Lower lobe of right lung (tissue), 2 donors: ENCODE results near the gene CCDC24. TPM values are rescaled to one million over a fixed set of nuclear protein-coding genes. Genes with fewer than 3 reads are reported as not detected.

Experiments
- ATAC-seq, 2 donors: fragments of 200-7000 bp; cut with Tn5 transposase; one replicate each; pipeline ENCODE4 v1.9.1; 2020 to 2022; ENCODE audit warnings: mild to moderate bottlenecking in 2 of 2, moderate library complexity in 2 of 2
- DNase-seq: peaks from one replicate; pipeline ENCODE4 v3.0.0-alpha.2; 2020
- H3K27ac ChIP-seq: fragments of 200-600 bp; one replicate; pipeline ENCODE4 v1.8.0; 2022
- H3K27me3 ChIP-seq: fragments of 200-600 bp; one replicate; pipeline ENCODE4 v1.8.0; 2022; ENCODE audit warnings: low read depth
- H3K36me3 ChIP-seq: fragments of 200-600 bp; one replicate; pipeline ENCODE4 v1.8.0; 2022; ENCODE audit warnings: mild to moderate bottlenecking
- H3K4me1 ChIP-seq: fragments of 200-600 bp; one replicate; pipeline ENCODE4 v1.8.0; 2022
- H3K4me3 ChIP-seq: fragments of 200-600 bp; one replicate; pipeline ENCODE4 v1.8.0; 2022; ENCODE audit warnings: mild to moderate bottlenecking
- H3K9me3 ChIP-seq: fragments of 200-600 bp; one replicate; pipeline ENCODE4 v1.8.0; 2022
- CTCF ChIP-seq: fragments of 200-600 bp; IDR thresholded peaks from one replicate; pipeline ENCODE4 v1.8.0; 2022; ENCODE audit warnings: antibody characterized with exemption, mild to moderate bottlenecking
- intact Hi-C: fragments of 100-400 bp; cut with DNase I; formaldehyde crosslinking; loops from one replicate; pipeline ENCODE4 v1.11.0; 2022
- total RNA-seq: library from RNA; stranded (reverse); fragmentation: NEBNext Ultra II Directional; extraction: Animal tissue kit (Norgen Biotek cat#: 25700); gene quantifications from one replicate; pipeline ENCODE4 v1.2.1, GENCODE V29; 2021
- donor health status: DM: no; HTN: yes; CAD: no; lungs with severe emphysema.

Gene CCDC24
- total RNA-seq, 1 donor from 2014 or later = 10.7 TPM

GRCh38 chr1:43953361-43953760 is 38.0 kb upstream of the CCDC24 start:
- Histone ChIP-seq H3K4me1 (peaks cover 7% of the 10 kb centered on the region), H3K27me3 (no peaks in the 10 kb centered on the region), H3K4me3 (no peak overlapping the region), H3K9me3 (no peaks in the 10 kb centered on the region), H3K27ac (no peak overlapping the region), H3K36me3 (peaks cover 40% of the 10 kb centered on the region)
- ATAC-seq (no peak), DNase-seq (no peak)
- TF ChIP-seq CTCF = no peak
- intact Hi-C loops = no loop called here

GRCh38 chr1:43954036-43954435 is 37.4 kb upstream of the CCDC24 start:
- intact Hi-C loops = no loop called here
- Histone ChIP-seq H3K27ac (no peak overlapping the region), H3K4me3 (no peak overlapping the region), H3K27me3 (no peaks in the 10 kb centered on the region), H3K4me1 (peaks cover under 1% of the 10 kb centered on the region), H3K36me3 (peaks cover 47% of the 10 kb centered on the region), H3K9me3 (no peaks in the 10 kb centered on the region)
- ATAC-seq = no peak
- TF ChIP-seq CTCF = no peak
- DNase-seq = no peak

GRCh38 chr1:43956234-43956633 is 35.2 kb upstream of the CCDC24 start:
- Histone ChIP-seq H3K4me3 (no peak overlapping the region), H3K4me1 (no peaks in the 10 kb centered on the region), H3K9me3 (no peaks in the 10 kb centered on the region), H3K36me3 (peaks cover 53% of the 10 kb centered on the region), H3K27ac (no peak overlapping the region), H3K27me3 (no peaks in the 10 kb centered on the region)
- intact Hi-C loops = no loop called here
- no peak for TF ChIP-seq CTCF
- ATAC-seq (no peak), DNase-seq (no peak)

GRCh38 chr1:43957407-43958040 is 33.9 kb upstream of the CCDC24 start:
- no peak overlapping the region for H3K27ac ChIP-seq
- H3K9me3 ChIP-seq = no peaks in the 10 kb centered on the region
- H3K27me3 ChIP-seq = no peaks in the 10 kb centered on the region
- no peak for TF ChIP-seq CTCF
- DNase-seq (no peak), ATAC-seq (no peak)
- intact Hi-C loops = no loop called here
- no peaks in the 10 kb centered on the region for H3K4me1 ChIP-seq
- no peak overlapping the region for H3K4me3 ChIP-seq
- H3K36me3 ChIP-seq = peaks cover 64% of the 10 kb centered on the region

GRCh38 chr1:43958351-43959255 is 32.8 kb upstream of the CCDC24 start:
- Histone ChIP-seq H3K9me3 (no peaks in the 10 kb centered on the region), H3K27ac (no peak overlapping the region), H3K4me1 (no peaks in the 10 kb centered on the region), H3K4me3 (no peak overlapping the region), H3K36me3 (peaks cover 73% of the 10 kb centered on the region), H3K27me3 (no peaks in the 10 kb centered on the region)
- ATAC-seq = no peak
- DNase-seq = no peak
- no peak for TF ChIP-seq CTCF
- intact Hi-C loops = no loop called here
